Ectodermal cell (in vitro differentiated cells): ENCODE data around the gene GNAI2.
A peak's percentile ranks its signal among the peaks of the same experiment; 100 is the strongest.
"Not testable (repeated sequence)": the region's sequence is repeated elsewhere in the genome, so short reads cannot be mapped to it uniquely, and the experiment has no call there.

ENCODE experiments used
- H3K27ac ChIP-seq: 2 replicates; pipeline ENCODE4 v1.7.0; 2013; ENCODE audit warnings: mild to moderate bottlenecking, low read depth, low read length; ENCODE audit not compliant: insufficient read depth, poor library complexity, severe bottlenecking
- H3K27me3 ChIP-seq: 2 replicates; pipeline ENCODE4 v1.7.0; 2013; ENCODE audit warnings: mild to moderate bottlenecking, low read length; ENCODE audit not compliant: insufficient read depth, control insufficient read depth, poor library complexity, severe bottlenecking
- H3K36me3 ChIP-seq: one replicate; pipeline ENCODE4 v1.7.0; 2013; ENCODE audit warnings: low read length; ENCODE audit not compliant: control insufficient read depth, insufficient read depth
- H3K4me1 ChIP-seq: one replicate; pipeline ENCODE4 v1.7.0; 2013; ENCODE audit warnings: low read length; ENCODE audit not compliant: control insufficient read depth, insufficient read depth
- H3K4me3 ChIP-seq: 2 replicates; pipeline ENCODE4 v1.7.0; 2013; ENCODE audit warnings: low read depth, low read length, control low read depth; ENCODE audit not compliant: insufficient read depth
- H3K9me3 ChIP-seq: 2 replicates; pipeline ENCODE4 v1.7.0; 2013; ENCODE audit warnings: mild to moderate bottlenecking, low read length, moderate library complexity; ENCODE audit not compliant: control insufficient read depth
- WGBS, 2 experiments: methylation state at CpG; one replicate each; pipeline ENCODE4 v1.1.7; 2013; ENCODE audit warnings: missing lambda C conversion rate in 2 of 2; 5-methylcytosine and 5-hydroxymethylcytosine counted together

Gene GNAI2

DNA sequence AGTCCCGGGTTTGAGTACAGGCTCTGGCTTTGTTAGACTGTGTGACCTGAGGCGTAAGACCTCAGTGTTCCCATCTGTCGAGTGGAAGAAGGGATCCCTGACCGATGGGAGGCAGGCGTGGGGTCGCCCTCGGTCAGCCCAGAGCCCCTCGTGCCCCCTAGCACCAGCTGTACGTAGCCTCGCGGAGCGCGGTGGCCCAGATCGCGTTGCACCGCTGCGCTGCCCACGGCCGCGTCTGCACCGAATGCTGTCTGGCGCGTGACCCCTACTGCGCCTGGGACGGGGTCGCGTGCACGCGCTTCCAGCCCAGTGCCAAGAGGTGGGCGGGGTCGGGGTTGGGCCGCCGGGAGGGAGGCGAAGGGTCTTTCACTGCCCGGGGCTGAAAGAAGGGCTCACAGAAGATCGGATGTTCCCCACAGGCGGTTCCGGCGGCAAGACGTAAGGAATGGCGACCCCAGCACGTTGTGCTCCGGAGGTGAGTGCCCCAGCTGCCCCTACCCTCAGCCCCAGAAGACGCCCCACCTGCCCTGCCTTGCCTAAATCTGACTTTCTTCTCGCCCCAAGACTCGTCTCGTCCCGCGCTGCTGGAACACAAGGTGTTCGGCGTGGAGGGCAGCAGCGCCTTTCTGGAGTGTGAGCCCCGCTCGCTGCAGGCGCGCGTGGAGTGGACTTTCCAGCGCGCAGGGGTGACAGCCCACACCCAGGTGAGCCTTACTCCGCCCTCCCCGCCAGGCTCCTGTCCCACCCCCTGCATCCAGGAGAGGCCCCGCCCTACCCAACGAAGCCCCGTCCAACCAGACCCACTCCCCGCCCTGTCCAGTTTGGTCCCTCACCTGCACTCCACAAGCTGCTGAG lies 39.4 kb downstream of the GNAI2 start:
- H3K4me1 ChIP-seq = peaks cover 7% of the 10 kb centered on the region
- H3K36me3 ChIP-seq = no peaks in the 10 kb centered on the region
- 17 to 19% methylated on average over 65 of the region's 65 CpGs for WGBS, 2 experiments
- peak overlapping the region; percentile 27 for H3K4me3 ChIP-seq
- H3K27me3 ChIP-seq = peaks cover 37% of the 10 kb centered on the region
- H3K9me3 ChIP-seq = no peaks in the 10 kb centered on the region
- H3K27ac ChIP-seq = no peak overlapping the region

DNA sequence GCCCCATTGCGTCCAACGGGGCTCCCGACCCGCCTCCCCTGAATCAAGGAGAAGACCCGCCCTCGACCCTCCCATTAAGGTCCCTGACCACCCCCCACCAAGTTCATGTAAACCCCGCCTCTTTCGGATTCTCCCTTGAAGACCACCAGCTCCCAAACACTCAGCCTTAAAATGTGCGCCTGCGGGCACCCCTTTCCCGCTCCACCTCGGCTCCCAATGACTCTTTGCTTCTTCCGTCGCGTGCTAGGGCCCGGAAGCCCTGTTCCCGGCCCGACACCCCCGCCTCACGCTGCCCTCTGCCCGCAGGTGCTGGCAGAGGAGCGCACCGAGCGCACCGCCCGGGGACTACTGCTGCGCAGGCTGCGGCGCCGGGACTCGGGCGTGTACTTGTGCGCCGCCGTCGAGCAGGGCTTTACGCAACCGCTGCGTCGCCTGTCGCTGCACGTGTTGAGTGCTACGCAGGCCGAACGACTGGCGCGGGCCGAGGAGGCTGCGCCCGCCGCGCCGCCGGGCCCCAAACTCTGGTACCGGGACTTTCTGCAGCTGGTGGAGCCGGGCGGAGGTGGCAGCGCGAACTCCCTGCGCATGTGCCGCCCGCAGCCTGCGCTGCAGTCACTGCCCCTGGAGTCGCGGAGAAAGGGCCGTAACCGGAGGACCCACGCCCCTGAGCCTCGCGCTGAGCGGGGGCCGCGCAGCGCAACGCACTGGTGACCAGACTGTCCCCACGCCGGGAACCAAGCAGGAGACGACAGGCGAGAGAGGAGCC lies 40.2 kb downstream of the GNAI2 start:
- WGBS, 2 experiments = 85 to 86% methylated on average over 79 of the region's 79 CpGs
- Histone ChIP-seq H3K27ac (no peak overlapping the region), H3K27me3 (peaks cover 37% of the 10 kb centered on the region), H3K4me1 (peaks cover 7% of the 10 kb centered on the region), H3K9me3 (no peaks in the 10 kb centered on the region), H3K4me3 (peak overlapping the region; percentile 27), H3K36me3 (no peaks in the 10 kb centered on the region)

DNA sequence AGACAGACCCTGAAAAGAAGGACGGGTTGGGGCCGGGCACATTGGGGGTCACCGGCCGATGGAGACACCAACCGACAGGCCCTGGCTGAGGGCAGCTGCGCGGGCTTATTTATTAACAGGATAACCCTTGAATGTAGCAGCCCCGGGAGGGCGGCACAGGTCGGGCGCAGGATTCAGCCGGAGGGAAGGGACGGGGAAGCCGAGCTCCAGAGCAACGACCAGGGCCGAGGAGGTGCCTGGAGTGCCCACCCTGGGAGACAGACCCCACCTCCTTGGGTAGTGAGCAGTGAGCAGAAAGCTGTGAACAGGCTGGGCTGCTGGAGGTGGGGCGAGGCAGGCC lies 40.7 kb downstream of the GNAI2 start:
- Histone ChIP-seq H3K4me3 (no peak overlapping the region), H3K4me1 (peaks cover 7% of the 10 kb centered on the region), H3K27me3 (peaks cover 37% of the 10 kb centered on the region), H3K27ac (no peak overlapping the region), H3K36me3 (no peaks in the 10 kb centered on the region), H3K9me3 (no peaks in the 10 kb centered on the region)
- 92 to 94% methylated on average over 17 of the region's 17 CpGs for WGBS, 2 experiments

DNA sequence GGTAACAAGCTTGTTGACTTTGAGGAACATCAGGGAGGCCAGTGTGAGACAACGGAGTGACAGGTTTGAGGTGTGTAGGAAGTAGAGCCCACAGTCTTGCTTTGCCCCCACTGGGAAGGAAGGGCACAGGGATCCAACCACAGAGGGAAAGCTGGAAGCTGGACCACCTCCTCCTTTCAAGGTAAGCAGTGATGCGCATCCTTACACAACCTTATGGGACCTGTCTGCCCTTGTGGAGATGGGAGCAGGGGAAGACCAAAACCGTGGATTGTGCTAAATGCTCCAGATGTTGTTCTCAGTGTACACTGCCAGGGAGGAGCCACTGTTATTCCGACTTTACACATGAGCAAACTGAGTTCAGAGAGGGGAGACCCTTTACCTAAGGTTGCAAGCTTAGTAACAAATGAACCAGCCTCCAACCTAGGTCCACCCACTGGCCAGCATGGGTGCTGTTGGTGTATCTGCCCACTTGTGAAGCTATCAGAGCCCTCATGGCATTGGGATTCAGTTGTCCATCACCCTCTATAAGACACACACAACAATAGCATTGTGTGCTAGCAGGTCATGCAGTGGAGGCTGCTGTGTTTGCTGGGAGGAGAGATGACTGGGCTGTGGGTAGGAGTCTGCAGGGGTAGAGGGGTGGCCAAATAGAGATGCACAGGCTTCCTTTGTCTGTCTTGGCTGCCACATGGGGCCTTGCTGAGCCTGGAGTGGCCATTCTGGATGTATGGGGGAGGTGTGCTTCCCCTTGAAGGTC lies 42.3 kb downstream of the GNAI2 start:
- H3K36me3 ChIP-seq = no peaks in the 10 kb centered on the region
- H3K4me1 ChIP-seq = peaks cover 7% of the 10 kb centered on the region
- H3K27ac ChIP-seq = no peak overlapping the region
- no peak overlapping the region for H3K4me3 ChIP-seq
- H3K9me3 ChIP-seq = no peaks in the 10 kb centered on the region
- H3K27me3 ChIP-seq = peaks cover 32% of the 10 kb centered on the region
- WGBS, 2 experiments = 87 to 92% methylated on average over 4 of the region's 4 CpGs

DNA sequence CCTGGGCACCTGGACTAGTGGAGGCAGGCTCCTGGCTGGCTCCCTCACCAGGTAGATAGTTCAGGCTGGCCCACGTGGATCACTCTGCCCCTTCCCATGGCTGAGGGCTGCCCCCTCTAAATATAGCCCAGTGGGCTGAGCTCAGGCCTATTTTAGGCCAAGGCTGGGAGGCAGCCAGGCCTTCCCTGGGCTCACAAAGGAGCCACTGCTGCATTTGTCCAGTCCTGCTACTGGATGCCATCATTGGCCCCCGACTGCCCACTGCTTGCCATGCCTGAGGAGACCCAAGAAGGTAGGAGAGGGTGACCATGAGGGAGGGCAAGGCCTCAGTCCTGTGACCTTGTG lies 42.8 kb downstream of the GNAI2 start, which contains the start of gene LSMEM2:
LSMEM2 (plus strand) TSS at position 208 of the 345 bp plus-strand sequence; CDS start at position 235, 27 bp downstream.
- 80 to 86% methylated on average over 2 of the region's 2 CpGs for WGBS, 2 experiments

DNA sequence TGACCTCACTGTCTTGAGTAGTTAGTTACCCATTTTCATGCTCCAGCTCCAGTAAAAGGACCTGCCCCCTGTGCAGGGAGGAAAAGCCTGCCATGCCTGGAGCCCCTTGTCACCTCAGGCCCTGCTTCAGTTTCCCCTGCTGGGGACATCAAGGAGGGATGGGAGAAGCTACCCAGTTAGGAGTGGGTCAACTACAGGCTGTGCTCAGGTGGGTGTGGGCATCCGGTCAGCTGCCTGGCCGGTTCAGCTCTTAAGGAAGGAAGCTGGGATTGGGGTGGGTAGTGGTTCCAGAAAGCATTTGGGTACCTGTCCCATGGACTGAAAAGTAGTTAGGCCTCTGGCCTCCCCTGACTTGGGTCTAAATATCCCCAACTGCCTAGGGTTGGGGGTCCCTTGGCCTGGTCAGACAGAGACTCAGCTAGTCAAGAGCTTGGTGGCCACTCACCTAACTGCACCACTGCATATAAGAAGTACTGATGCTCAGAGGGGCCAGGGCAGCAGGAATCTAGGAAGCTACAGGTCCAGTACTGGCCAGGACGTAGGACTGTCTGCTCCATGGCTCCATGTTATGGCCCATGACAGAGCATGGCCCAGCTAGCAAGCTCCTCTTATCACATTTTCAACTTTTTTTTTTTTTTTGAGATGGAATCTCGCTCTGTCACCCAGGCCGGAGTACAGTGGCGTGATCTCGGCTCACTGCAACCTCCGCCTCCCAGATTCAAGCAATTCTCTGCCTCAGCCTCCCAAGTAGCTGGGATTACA lies 43.4 kb downstream of the GNAI2 start:
- H3K27me3 ChIP-seq = peaks cover 21% of the 10 kb centered on the region
- no peak overlapping the region for H3K27ac ChIP-seq
- H3K9me3 ChIP-seq = no peaks in the 10 kb centered on the region
- 93 to 95% methylated on average over 8 of the region's 8 CpGs for WGBS, 2 experiments
- no peak overlapping the region for H3K4me3 ChIP-seq
- no peaks in the 10 kb centered on the region for H3K36me3 ChIP-seq
- peaks cover 7% of the 10 kb centered on the region for H3K4me1 ChIP-seq

More for the DNA sequence above, 42.8 kb downstream of the GNAI2 start, which contains the start of gene LSMEM2:
- H3K36me3 ChIP-seq = no peaks in the 10 kb centered on the region
- H3K9me3 ChIP-seq = no peaks in the 10 kb centered on the region
- H3K4me1 ChIP-seq = peaks cover 7% of the 10 kb centered on the region
- no peak within 1 kb of the TSS for H3K4me3 ChIP-seq
- H3K27me3 ChIP-seq = peaks cover 27% of the 10 kb centered on the region
- H3K27ac ChIP-seq = no peak within 1 kb of the TSS

DNA sequence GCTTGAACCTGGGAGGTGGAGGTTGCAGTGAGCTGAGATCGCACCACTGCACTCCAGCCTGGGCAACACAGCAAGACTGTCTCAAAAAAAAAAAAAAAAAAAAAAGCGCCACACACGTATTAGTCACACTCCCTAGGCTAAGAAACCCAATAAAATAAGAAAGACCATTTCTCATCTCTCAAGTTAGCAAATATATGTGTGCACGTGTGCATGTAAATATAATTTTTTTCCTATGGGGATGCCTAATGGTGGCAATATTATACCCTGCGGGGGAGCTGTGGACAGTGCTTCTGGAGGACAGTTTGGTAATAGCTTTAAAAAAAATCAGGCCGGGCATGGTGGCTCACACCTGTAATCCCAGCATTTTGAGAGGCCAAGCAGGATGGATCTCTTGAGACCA lies 48.1 kb downstream of the GNAI2 start:
- WGBS, 2 experiments = 88 to 94% methylated on average over 4 of the region's 6 CpGs
- not testable (repeated sequence) for H3K9me3 ChIP-seq, H3K27me3 ChIP-seq, H3K4me3 ChIP-seq, H3K4me1 ChIP-seq, H3K27ac ChIP-seq
- H3K36me3 ChIP-seq = peaks cover 14% of the 10 kb centered on the region

DNA sequence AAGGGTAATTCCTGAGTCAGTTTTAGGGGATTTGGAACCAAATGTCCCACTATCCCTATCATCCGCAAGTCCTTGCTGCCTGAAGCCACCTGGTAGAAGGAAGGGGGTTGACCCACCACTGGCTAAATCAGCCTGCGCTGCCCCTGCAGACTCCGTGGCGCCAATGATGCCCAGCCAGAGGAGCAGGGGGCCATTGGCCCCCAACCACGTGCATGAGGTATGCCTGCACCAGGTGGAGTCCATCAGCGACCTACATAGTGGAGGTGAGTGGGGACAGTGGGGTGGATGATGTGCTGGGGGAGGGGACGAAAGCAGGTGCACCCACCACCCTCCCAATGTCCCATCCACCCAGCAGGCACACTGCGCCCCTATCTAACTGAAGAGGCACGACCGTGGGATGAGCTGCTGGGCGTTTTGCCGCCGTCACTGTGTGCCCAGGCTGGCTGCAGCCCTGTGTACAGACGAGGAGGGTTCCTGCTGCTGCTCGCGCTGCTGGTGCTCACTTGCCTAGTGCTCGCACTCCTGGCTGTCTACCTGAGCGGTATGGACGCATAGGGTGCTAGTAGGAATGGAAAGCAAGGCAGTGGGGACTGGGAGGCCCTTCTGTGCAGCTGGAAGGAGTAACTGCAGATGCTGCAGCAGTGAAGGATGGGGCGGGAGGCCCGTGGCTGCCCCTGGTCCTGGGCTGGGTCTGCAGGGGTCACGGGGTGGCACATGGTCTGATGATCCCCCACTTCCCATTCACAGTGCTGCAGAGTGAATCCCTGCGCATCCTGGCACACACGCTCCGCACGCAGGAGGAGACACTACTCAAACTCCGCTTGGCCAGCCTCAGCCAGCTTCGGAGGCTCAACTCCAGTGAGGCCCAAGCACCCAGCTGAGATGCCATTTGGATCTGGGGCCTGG lies 50.6 kb downstream of the GNAI2 start:
- H3K4me1 ChIP-seq = peaks cover 4% of the 10 kb centered on the region
- no peaks in the 10 kb centered on the region for H3K27me3 ChIP-seq
- no peak overlapping the region for H3K4me3 ChIP-seq
- no peak overlapping the region for H3K27ac ChIP-seq
- peaks cover 21% of the 10 kb centered on the region for H3K36me3 ChIP-seq
- WGBS, 2 experiments = 95% methylated on average over 27 to 28 of the region's 28 CpGs
- H3K9me3 ChIP-seq = no peaks in the 10 kb centered on the region

DNA sequence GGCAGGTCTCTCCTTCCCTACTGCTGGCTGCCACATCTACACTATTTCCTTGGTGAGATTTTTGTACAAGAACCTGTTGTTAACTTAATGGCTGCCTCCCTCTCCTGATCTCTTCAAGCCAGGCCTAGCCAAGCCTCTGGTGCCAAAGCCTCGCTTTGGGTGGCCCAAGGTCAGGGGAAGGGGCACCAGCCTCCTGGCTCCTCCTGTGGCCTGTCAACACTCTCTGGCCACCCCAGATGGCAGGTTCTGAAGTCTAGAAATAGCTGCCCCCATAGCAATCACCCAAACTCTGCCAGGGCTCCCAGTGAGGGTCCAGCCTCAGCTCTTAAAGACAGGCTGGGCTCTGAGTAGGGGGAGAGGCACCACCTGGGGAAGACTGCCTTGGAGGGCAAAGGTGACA lies 51.3 kb downstream of the GNAI2 start:
- H3K4me3 ChIP-seq = no peak overlapping the region
- peaks cover 4% of the 10 kb centered on the region for H3K4me1 ChIP-seq
- H3K27me3 ChIP-seq = no peaks in the 10 kb centered on the region
- no peak overlapping the region for H3K27ac ChIP-seq
- no peaks in the 10 kb centered on the region for H3K9me3 ChIP-seq
- H3K36me3 ChIP-seq = peaks cover 21% of the 10 kb centered on the region
- 93 to 94% methylated on average over 1 of the region's 1 CpG for WGBS, 2 experiments
